Natural killer cell (primary cell): ENCODE results near the gene YTHDF1. TPM values are rescaled to one million over a fixed set of nuclear protein-coding genes. Genes with fewer than 3 reads are reported as not detected.

Experiments used
- ATAC-seq, 3 donors: fragments of 150-1000 bp in 2 of 3; fragments of 200-7000 bp in 1 of 3; cut with Tn5 transposase; 1 replicate in 1 of 3; 2 replicates in 2 of 3; pipeline ENCODE4 v1.10.0; 2021; ENCODE audit warnings: mild to moderate bottlenecking in 2 of 3, moderate library complexity in 2 of 3
- DNase-seq, 2 donors: peaks; one replicate each; pipeline versions ENCODE4 v3.0.0 to v3.0.0-alpha.2; 2013 to 2021; ENCODE audit warnings: mixed read lengths in 1 of 2
- H3K27ac ChIP-seq: one replicate; pipeline ENCODE4 v1.5.1; 2013; ENCODE audit warnings: mild to moderate bottlenecking, low read length
- H3K27me3 ChIP-seq: one replicate; pipeline ENCODE4 v1.6.1; 2013; ENCODE audit warnings: low read length; ENCODE audit not compliant: control insufficient read depth, insufficient read depth
- H3K36me3 ChIP-seq: one replicate; pipeline ENCODE4 v1.6.1; 2013; ENCODE audit warnings: low read length; ENCODE audit not compliant: control insufficient read depth, insufficient read depth
- H3K4me1 ChIP-seq: one replicate; pipeline ENCODE4 v1.6.1; 2013; ENCODE audit warnings: low read length; ENCODE audit not compliant: control insufficient read depth, insufficient read depth
- H3K4me3 ChIP-seq: one replicate; pipeline ENCODE4 v1.5.1; 2013; ENCODE audit warnings: low read length
- H3K9me3 ChIP-seq: one replicate; pipeline ENCODE4 v1.6.1; 2013; ENCODE audit warnings: low read length; ENCODE audit not compliant: control insufficient read depth, insufficient read depth
- H3K27ac Mint-ChIP-seq, 2 donors: one replicate each; pipeline ENCODE4 v1.8.0; 2022; ENCODE audit warnings: mild to moderate bottlenecking in 2 of 2, mixed read lengths in 2 of 2, moderate library complexity in 1 of 2
- H3K27me3 Mint-ChIP-seq, 2 donors: one replicate each; pipeline ENCODE4 v1.8.0; 2022; ENCODE audit warnings: low read depth in 2 of 2, mixed read lengths in 2 of 2
- H3K36me3 Mint-ChIP-seq: one replicate; pipeline ENCODE4 v1.8.0; 2022; ENCODE audit warnings: mixed read lengths
- H3K4me1 Mint-ChIP-seq, 2 donors: one replicate each; pipeline ENCODE4 v1.8.0; 2022; ENCODE audit warnings: mixed read lengths in 2 of 2
- H3K4me3 Mint-ChIP-seq: one replicate; pipeline ENCODE4 v1.8.0; 2022; ENCODE audit warnings: mild to moderate bottlenecking, moderate library complexity, mixed read lengths
- H3K9me3 Mint-ChIP-seq, 2 donors: one replicate each; pipeline ENCODE4 v1.8.0; 2022; ENCODE audit warnings: mixed read lengths in 2 of 2
- WGBS: methylation state at CpG from one replicate; pipeline ENCODE4 v1.1.7; 2013; ENCODE audit warnings: missing lambda C conversion rate; ENCODE audit not compliant: insufficient coverage; 5-methylcytosine and 5-hydroxymethylcytosine counted together
- intact Hi-C: fragments of 100-400 bp; cut with micrococcal nuclease; formaldehyde crosslinking; loops from one replicate; pipeline ENCODE4 v1.14.2; 2022
- total RNA-seq, 4 donors: library from RNA; stranded (reverse); fragments of 120-200 nt in 1 of 4; gene quantifications; one replicate each; pipeline versions ENCODE4 v1.2.3 to v1.2.4, GENCODE V29; 2013 to 2022
- TF ChIP-seq, protein P1 (sequence below): fragments of 200-600 bp; IDR thresholded peaks from one replicate; pipeline ENCODE4 v1.8.0; 2022; ENCODE audit warnings: antibody characterized with exemption

YTHDF1 gene
- total RNA-seq, 3 donors from 2014 or later (not counting 1 experiment from before 2014, with no cell fraction given): 39.1 to 43.1 (median 41.0) TPM

DNA sequence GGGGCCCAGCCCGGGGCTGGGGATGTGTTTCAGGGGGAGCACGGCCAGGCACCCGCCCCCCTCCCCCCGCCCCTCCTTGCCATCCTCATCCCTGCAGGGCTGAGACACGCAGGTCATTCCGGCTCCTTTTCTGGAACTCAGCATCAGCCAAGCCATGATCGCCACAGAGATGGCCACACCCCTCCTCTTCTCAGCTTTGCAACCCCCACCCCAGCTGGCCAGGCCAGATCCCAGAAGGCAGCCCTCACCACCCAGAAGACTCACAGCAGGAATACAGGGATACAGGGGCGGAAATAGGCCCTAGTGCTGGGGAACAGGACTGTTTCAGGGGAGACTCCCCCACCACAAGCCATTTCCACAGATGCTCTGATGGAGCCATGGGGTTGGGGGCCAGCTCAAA, 33.5 kb downstream of the YTHDF1 start:
- Mint-ChIP-seq H3K9me3 (no peaks in the 10 kb centered on the region), H3K4me1 (peaks cover 0 to 13% of the 10 kb centered on the region in 2 donors), H3K27ac (no peak overlapping the region), H3K36me3 (no peaks in the 10 kb centered on the region), H3K27me3 (peaks cover 8 to 14% of the 10 kb centered on the region in 2 donors), H3K4me3 (no peak overlapping the region)
- TF ChIP-seq, protein P1, sequence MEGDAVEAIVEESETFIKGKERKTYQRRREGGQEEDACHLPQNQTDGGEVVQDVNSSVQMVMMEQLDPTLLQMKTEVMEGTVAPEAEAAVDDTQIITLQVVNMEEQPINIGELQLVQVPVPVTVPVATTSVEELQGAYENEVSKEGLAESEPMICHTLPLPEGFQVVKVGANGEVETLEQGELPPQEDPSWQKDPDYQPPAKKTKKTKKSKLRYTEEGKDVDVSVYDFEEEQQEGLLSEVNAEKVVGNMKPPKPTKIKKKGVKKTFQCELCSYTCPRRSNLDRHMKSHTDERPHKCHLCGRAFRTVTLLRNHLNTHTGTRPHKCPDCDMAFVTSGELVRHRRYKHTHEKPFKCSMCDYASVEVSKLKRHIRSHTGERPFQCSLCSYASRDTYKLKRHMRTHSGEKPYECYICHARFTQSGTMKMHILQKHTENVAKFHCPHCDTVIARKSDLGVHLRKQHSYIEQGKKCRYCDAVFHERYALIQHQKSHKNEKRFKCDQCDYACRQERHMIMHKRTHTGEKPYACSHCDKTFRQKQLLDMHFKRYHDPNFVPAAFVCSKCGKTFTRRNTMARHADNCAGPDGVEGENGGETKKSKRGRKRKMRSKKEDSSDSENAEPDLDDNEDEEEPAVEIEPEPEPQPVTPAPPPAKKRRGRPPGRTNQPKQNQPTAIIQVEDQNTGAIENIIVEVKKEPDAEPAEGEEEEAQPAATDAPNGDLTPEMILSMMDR: no peak
- intact Hi-C loops: loop anchor here (5.0 kb wide), 1 partner anchor 125 kb away; no protein-coding TSS in a partner anchor
- no peak for ATAC-seq
- H3K4me1 ChIP-seq: peaks cover 12% of the 10 kb centered on the region
- H3K27ac ChIP-seq: no peak overlapping the region
- 65% methylated on average over 6 of the region's 8 CpGs for WGBS
- no peak overlapping the region for H3K4me3 ChIP-seq
- H3K36me3 ChIP-seq: no peaks in the 10 kb centered on the region
- peaks cover 8% of the 10 kb centered on the region for H3K27me3 ChIP-seq
- no peak for DNase-seq
- no peaks in the 10 kb centered on the region for H3K9me3 ChIP-seq

DNA sequence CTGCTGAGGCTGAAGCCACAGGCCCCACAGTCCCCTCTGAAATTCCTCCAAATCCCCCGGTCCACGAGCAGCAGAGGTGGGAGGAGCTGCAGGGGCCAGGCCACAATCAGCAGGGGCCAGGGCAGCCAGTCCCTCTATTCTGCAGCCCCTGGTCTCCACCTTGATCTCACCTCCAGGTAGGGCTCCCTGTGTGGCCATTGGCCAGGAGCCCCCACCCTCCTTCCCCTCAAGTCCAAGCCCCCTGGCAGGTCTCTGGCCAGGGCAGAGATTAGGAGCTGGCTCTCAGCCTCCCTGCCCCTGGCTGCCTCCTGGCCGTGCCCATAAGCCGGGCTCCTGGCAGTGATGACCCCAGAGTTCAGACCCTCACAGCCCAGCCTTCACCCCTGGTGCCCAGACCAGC, 34.7 kb downstream of the YTHDF1 start:
- H3K36me3 ChIP-seq: no peaks in the 10 kb centered on the region
- no peaks in the 10 kb centered on the region for H3K9me3 ChIP-seq
- Mint-ChIP-seq H3K27ac (peak overlapping the region in 1 of 2 donors; percentile 35), H3K36me3 (no peaks in the 10 kb centered on the region), H3K27me3 (peaks cover 13 to 23% of the 10 kb centered on the region in 2 donors), H3K4me3 (no peak overlapping the region), H3K4me1 (peaks cover 0 to 16% of the 10 kb centered on the region in 2 donors), H3K9me3 (no peaks in the 10 kb centered on the region)
- H3K27me3 ChIP-seq: peaks cover 14% of the 10 kb centered on the region
- H3K27ac ChIP-seq: no peak overlapping the region
- no peak overlapping the region for H3K4me3 ChIP-seq
- WGBS: 72% methylated on average over 4 of the region's 4 CpGs
- intact Hi-C loops: loop anchor here (5.0 kb wide), 1 partner anchor 124 kb away; no protein-coding TSS in a partner anchor
- H3K4me1 ChIP-seq: peaks cover 12% of the 10 kb centered on the region
- ATAC-seq (no peak), DNase-seq (no peak)
- TF ChIP-seq, protein P1: no peak

DNA sequence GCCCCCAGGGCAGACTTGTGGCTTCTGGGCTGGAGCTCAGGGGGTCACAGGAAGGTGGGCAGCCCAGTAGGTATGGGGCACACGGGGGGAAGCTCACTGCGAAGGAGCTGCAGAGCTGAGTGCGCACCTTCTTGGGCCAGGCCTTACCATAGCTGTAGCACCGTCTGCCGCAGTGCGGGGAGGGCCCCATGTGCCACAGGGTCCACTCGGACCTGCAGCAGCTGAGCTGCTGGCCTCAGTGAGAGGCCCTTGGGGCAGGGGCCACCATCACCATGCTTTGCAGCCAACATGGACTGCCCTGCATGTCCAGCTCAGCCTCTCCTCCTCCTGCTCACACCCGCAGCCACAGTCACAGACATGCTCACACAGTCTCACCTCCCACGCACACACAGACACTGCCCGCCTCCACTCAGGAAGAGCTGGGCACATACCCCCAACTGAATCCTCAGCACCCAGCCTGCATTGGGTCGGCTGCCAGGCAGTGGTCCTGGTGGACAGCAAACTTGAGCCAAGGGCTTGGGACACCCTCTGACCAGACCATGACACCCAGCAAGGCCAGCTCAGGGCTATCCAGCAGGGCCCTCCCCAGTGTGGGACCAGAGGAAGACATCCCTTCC, 35.3 kb downstream of the YTHDF1 start:
- no peak overlapping the region for H3K4me3 ChIP-seq
- no peaks in the 10 kb centered on the region for H3K9me3 ChIP-seq
- no peaks in the 10 kb centered on the region for H3K36me3 ChIP-seq
- TF ChIP-seq, protein P1: no peak
- DNase-seq (no peak), ATAC-seq (no peak)
- H3K27ac ChIP-seq: no peak overlapping the region
- intact Hi-C loops: loop anchor here (5.0 kb wide), 1 partner anchor 123 kb away; no protein-coding TSS in a partner anchor
- H3K27me3 ChIP-seq: peaks cover 15% of the 10 kb centered on the region
- peak overlapping the region; percentile 35 for H3K4me3 Mint-ChIP-seq
- no peaks in the 10 kb centered on the region for H3K36me3 Mint-ChIP-seq
- peak overlapping the region in 1 of 2 donors; percentile 35 for H3K27ac Mint-ChIP-seq
- peaks cover 0 to 19% of the 10 kb centered on the region in 2 donors for H3K4me1 Mint-ChIP-seq
- H3K9me3 Mint-ChIP-seq: no peaks in the 10 kb centered on the region
- H3K27me3 Mint-ChIP-seq: peaks cover 16 to 26% of the 10 kb centered on the region in 2 donors
- H3K4me1 ChIP-seq: peaks cover 12% of the 10 kb centered on the region
- WGBS: 74% methylated on average over 11 of the region's 11 CpGs
